Spleen (tissue), 11 donors: ENCODE measurements around the gene TRPM2. TPM values are rescaled to one million over a fixed set of nuclear protein-coding genes. Genes with fewer than 3 reads are reported as not detected.

ENCODE experiments used
- DNase-seq: peaks from one replicate; pipeline ENCODE4 v3.0.0-alpha.2; 2020
- H3K27ac ChIP-seq, 8 donors: fragments of 200-600 bp; sonication (generic) in 7 of 8; 1 replicate in 4 of 8; 2 replicates in 4 of 8; pipeline versions ENCODE4 v1.5.0 to v1.8.0; 2016 to 2021; ENCODE audit warnings: inconsistent platforms in 4 of 8, mild to moderate bottlenecking in 4 of 8, moderate library complexity in 1 of 8
- H3K27me3 ChIP-seq, 7 donors: fragments of 200-600 bp; sonication (generic) in 6 of 7; replicated peaks in 1 of 7; 1 replicate in 4 of 7; 2 replicates in 3 of 7; pipeline versions ENCODE4 v1.5.0 to v1.8.0; 2016 to 2021; ENCODE audit warnings: inconsistent platforms in 3 of 7, mild to moderate bottlenecking in 1 of 7
- H3K36me3 ChIP-seq, 6 donors: fragments of 200-600 bp; sonication (generic) in 5 of 6; 1 replicate in 4 of 6; 2 replicates in 2 of 6; pipeline versions ENCODE4 v1.5.0 to v1.8.0; 2016 to 2021; ENCODE audit warnings: inconsistent platforms in 2 of 6
- H3K4me1 ChIP-seq, 6 donors: fragments of 200-600 bp; sonication (generic) in 5 of 6; 1 replicate in 3 of 6; 2 replicates in 3 of 6; pipeline versions ENCODE4 v1.5.0 to v1.8.0; 2016 to 2021; ENCODE audit warnings: inconsistent platforms in 3 of 6
- H3K4me3 ChIP-seq, 8 donors: fragments of 200-600 bp; sonication (generic) in 7 of 8; 1 replicate in 4 of 8; 2 replicates in 4 of 8; pipeline versions ENCODE4 v1.5.0 to v1.8.0; 2016 to 2021; ENCODE audit warnings: inconsistent platforms in 4 of 8, mild to moderate bottlenecking in 4 of 8, moderate library complexity in 2 of 8
- H3K9me3 ChIP-seq, 8 donors: fragments of 200-600 bp; sonication (generic) in 7 of 8; 1 replicate in 4 of 8; 2 replicates in 4 of 8; pipeline versions ENCODE4 v1.5.0 to v1.8.0; 2016 to 2021; ENCODE audit warnings: inconsistent platforms in 4 of 8
- CTCF ChIP-seq, 11 experiments: fragments of 200-600 bp in 7 of 11; fragments of 450-650 bp in 4 of 11; sonication (generic) in 4 of 11; IDR thresholded peaks in 8 of 11; conservative IDR thresholded peaks in 3 of 11; 1 replicate in 7 of 11; 2 replicates in 4 of 11; pipeline versions ENCODE4 v1.4.0 to v1.8.0; 2016 to 2021; ENCODE audit warnings: antibody characterized with exemption in 11 of 11, inconsistent platforms in 4 of 11, mild to moderate bottlenecking in 1 of 11
- POLR2A ChIP-seq, 3 donors: fragments of 450-650 bp; IDR thresholded peaks; one replicate each; pipeline ENCODE4 v1.5.1; 2017; ENCODE audit warnings: antibody characterized with exemption in 3 of 3, mild to moderate bottlenecking in 1 of 3
- POLR2AphosphoS5 ChIP-seq, 3 donors: sonication (generic); formaldehyde crosslinking; IDR thresholded peaks; one replicate each; pipeline ENCODE4 v1.5.1; 2017; ENCODE audit warnings: antibody characterized with exemption in 3 of 3
- WGBS, 5 donors: extraction: QIAGEN DNeasy Blood & Tissue Kit in 3 of 5; methylation state at CpG; one replicate each; pipeline versions ENCODE4 v1.1.5 to v1.1.7; 2013 to 2018; 5-methylcytosine and 5-hydroxymethylcytosine counted together
- intact Hi-C: fragments of 100-400 bp; cut with DNase I; formaldehyde crosslinking; loops from one replicate; pipeline ENCODE4 v1.15.0; 2023; ENCODE audit warnings: low total_unique reads
- polyA plus RNA-seq, 3 donors: library from polyadenylated mRNA; stranded (reverse); fragments of 200-250 nt; gene quantifications; one replicate each; pipeline ENCODE4 v1.2.1, GENCODE V29; 2013
- total RNA-seq, 7 donors: library from RNA; depleted of rRNA in 3 of 7; stranded (reverse); fragments of >200 nt in 3 of 7; fragmentation: NEBNext Ultra II Directional in 4 of 7; extraction: Animal tissue kit (Norgen Biotek cat#: 25700) in 4 of 7; gene quantifications; one replicate each; pipeline versions ENCODE4 v1.1.0 to v1.2.1, GENCODE V29; 2016 to 2021
- donor health status: healthy with polysubstance abuse.
- donor health status: DM: no; HTN: no; CAD: no; lungs with moderate emphysema.
- donor health status: DM: no; HTN: no; CAD: no.
- donor health status: Bipolar disorder and iron deficiency.
- donor health status: healthy.
- donor health status: DM: no; HTN: no; CAD: no.
- donor health status: DM: yes; HTN: yes; CAD: no.

Gene TRPM2
- total and polyA plus RNA-seq, 10 donors: 10.4 to 44.1 (median 23.3) TPM

- Histone ChIP-seq H3K4me1 (peaks cover 4 to 66% (median 38%) of the 10 kb centered on the region in 6 donors), H3K4me3 (peak overlapping the region in 2 of 8 donors; percentile 10 to 52), H3K36me3 (peaks cover 0 to 64% (median 7%) of the 10 kb centered on the region in 6 donors), H3K27me3 (peaks cover 0 to 4% (median 0%) of the 10 kb centered on the region in 7 donors), H3K27ac (peak overlapping the region in 7 of 8 donors; percentile 39 to 90 (median 82)), H3K9me3 (no peaks in the 10 kb centered on the region)
- intact Hi-C loops: no loop called here
- no peak for DNase-seq
- WGBS, 5 donors: 74 to 84% (median 78%) methylated on average over 23 to 24 of the region's 24 CpGs
- TF ChIP-seq CTCF (IDR thresholded peaks at IDR 0.05 in 8 of 11, conservative IDR thresholded peaks at IDR 0.05 in 3 of 11) (no peak), POLR2A (IDR thresholded peaks at IDR 0.05) (no peak), POLR2AphosphoS5 (IDR thresholded peaks at IDR 0.05) (no peak)
Observed at GRCh38 chr21:44374601-44375280, 21.3 kb downstream of the TRPM2 start.

GRCh38 chr21:44375281-44375651 is 21.8 kb downstream of the TRPM2 start:
- Histone ChIP-seq H3K4me1 (peaks cover 4 to 65% (median 38%) of the 10 kb centered on the region in 6 donors), H3K4me3 (peak overlapping the region in 2 of 8 donors; percentile 10 to 52), H3K36me3 (peaks cover 0 to 65% (median 12%) of the 10 kb centered on the region in 6 donors), H3K9me3 (no peaks in the 10 kb centered on the region), H3K27me3 (no peaks in the 10 kb centered on the region), H3K27ac (peak overlapping the region in 7 of 8 donors; percentile 39 to 90 (median 82))
- peak; percentile 27 to 84 (median 28) for TF ChIP-seq POLR2AphosphoS5 (IDR thresholded peaks at IDR 0.05)
- no peak for TF ChIP-seq POLR2A (IDR thresholded peaks at IDR 0.05)
- TF ChIP-seq CTCF (IDR thresholded peaks at IDR 0.05 in 8 of 11, conservative IDR thresholded peaks at IDR 0.05 in 3 of 11): no peak
- 18 to 36% (median 22%) methylated on average over 10 of the region's 10 CpGs for WGBS, 5 donors
- peak; percentile 88 for DNase-seq
- intact Hi-C loops: no loop called here

- Histone ChIP-seq H3K36me3 (peaks cover 0 to 65% (median 16%) of the 10 kb centered on the region in 6 donors), H3K27ac (peak overlapping the region in 6 of 8 donors; percentile 58 to 90 (median 82)), H3K9me3 (no peaks in the 10 kb centered on the region), H3K4me3 (peak overlapping the region in 1 of 8 donors; percentile 52), H3K27me3 (no peaks in the 10 kb centered on the region), H3K4me1 (peaks cover 4 to 69% (median 35%) of the 10 kb centered on the region in 6 donors)
- TF ChIP-seq POLR2AphosphoS5 (IDR thresholded peaks at IDR 0.05) (no peak), CTCF (IDR thresholded peaks at IDR 0.05 in 8 of 11, conservative IDR thresholded peaks at IDR 0.05 in 3 of 11) (no peak), POLR2A (IDR thresholded peaks at IDR 0.05) (no peak)
- 87 to 89% (median 88%) methylated on average over 19 of the region's 19 CpGs for WGBS, 5 donors
- no peak for DNase-seq
- intact Hi-C loops: no loop called here
Observed at GRCh38 chr21:44375761-44376241, 22.4 kb downstream of the TRPM2 start.

- Histone ChIP-seq H3K27me3 (no peaks in the 10 kb centered on the region), H3K4me3 (no peak overlapping the region), H3K9me3 (no peaks in the 10 kb centered on the region), H3K36me3 (peaks cover 0 to 67% (median 16%) of the 10 kb centered on the region in 6 donors), H3K4me1 (peaks cover 4 to 69% (median 35%) of the 10 kb centered on the region in 6 donors), H3K27ac (no peak overlapping the region)
- TF ChIP-seq POLR2A (IDR thresholded peaks at IDR 0.05) (no peak), POLR2AphosphoS5 (IDR thresholded peaks at IDR 0.05) (no peak), CTCF (IDR thresholded peaks at IDR 0.05 in 8 of 11, conservative IDR thresholded peaks at IDR 0.05 in 3 of 11) (no peak)
- intact Hi-C loops: no loop called here
- no peak for DNase-seq
- WGBS, 5 donors: 81 to 94% (median 93%) methylated on average over 9 of the region's 9 CpGs
Observed at GRCh38 chr21:44376606-44377005, 23.2 kb downstream of the TRPM2 start.
